ENCODE results near the gene DPF3. TPM values are rescaled to one million over a fixed set of nuclear protein-coding genes. Genes with fewer than 3 reads are reported as not detected.

DPF3 gene
- total and polyA plus RNA-seq, 11 donors, result 13.5 to 53.8 (median 37.0) TPM

GRCh38 chr14:72665259-72665658 is 228.6 kb downstream of the DPF3 start:
- Histone ChIP-seq H3K4me3 (no peak overlapping the region), H3K27me3 (no peaks in the 10 kb centered on the region), H3K36me3 (peaks cover 0 to 33% (median 0%) of the 10 kb centered on the region in 9 donors), H3K4me1 (peaks cover 0 to 17% (median 4%) of the 10 kb centered on the region in 12 donors), H3K9me3 (no peaks in the 10 kb centered on the region), H3K27ac (peak overlapping the region in 1 of 12 donors; percentile 3)
- ATAC-seq (peak in 2 of 4 donors; percentile 61 to 68), DNase-seq (no peak)
- 35 to 63% (median 43%) methylated on average over 3 of the region's 3 CpGs for WGBS, 4 donors
- no peak for TF ChIP-seq POLR2A (IDR thresholded peaks at IDR 0.05)
- TF ChIP-seq CTCF (IDR thresholded peaks at IDR 0.05), result no peak
- intact Hi-C loops (cut with DNase I), result no loop called here

- H3K4me3 ChIP-seq, result no peak overlapping the region
- no peak for ATAC-seq
- peak overlapping the region in 2 of 12 donors; percentile 2 to 3 for H3K27ac ChIP-seq
- 93 to 94% (median 94%) methylated on average over 4 of the region's 4 CpGs for WGBS, 4 donors
- no peaks in the 10 kb centered on the region for H3K27me3 ChIP-seq
- H3K36me3 ChIP-seq, result peaks cover 0 to 27% (median 0%) of the 10 kb centered on the region in 9 donors
- TF ChIP-seq POLR2A (IDR thresholded peaks at IDR 0.05), result no peak
- TF ChIP-seq CTCF (IDR thresholded peaks at IDR 0.05), result no peak
- DNase-seq, result no peak
- H3K4me1 ChIP-seq, result peaks cover 0 to 17% (median 4%) of the 10 kb centered on the region in 12 donors
- no peaks in the 10 kb centered on the region for H3K9me3 ChIP-seq
- intact Hi-C loops (cut with DNase I), result no loop called here
Measured at GRCh38 chr14:72664651-72665050, 229.2 kb downstream of the DPF3 start.

GRCh38 chr14:72663956-72664650 is 229.8 kb downstream of the DPF3 start:
- Histone ChIP-seq H3K36me3 (peaks cover 0 to 21% (median 0%) of the 10 kb centered on the region in 9 donors), H3K27ac (no peak overlapping the region), H3K9me3 (no peaks in the 10 kb centered on the region), H3K4me3 (no peak overlapping the region), H3K27me3 (no peaks in the 10 kb centered on the region), H3K4me1 (peaks cover 0 to 17% (median 4%) of the 10 kb centered on the region in 12 donors)
- TF ChIP-seq POLR2A (IDR thresholded peaks at IDR 0.05), result no peak
- no peak for TF ChIP-seq CTCF (IDR thresholded peaks at IDR 0.05)
- intact Hi-C loops (cut with DNase I), result no loop called here
- WGBS, 4 donors, result 56 to 64% (median 59%) methylated on average over 5 of the region's 5 CpGs
- ATAC-seq (peak in 3 of 4 donors; percentile 23 to 37 (median 24)), DNase-seq (no peak)

- no peak for ATAC-seq
- WGBS, 4 donors, result 83 to 96% (median 88%) methylated on average over 1 of the region's 1 CpG
- no peaks in the 10 kb centered on the region for H3K9me3 ChIP-seq
Measured at GRCh38 chr14:72663076-72663487, 230.8 kb downstream of the DPF3 start.

More at GRCh38 chr14:72663076-72663487, 230.8 kb downstream of the DPF3 start:
- intact Hi-C loops (cut with DNase I), result no loop called here
- Histone ChIP-seq H3K4me1 (peaks cover 0 to 17% (median 4%) of the 10 kb centered on the region in 12 donors), H3K36me3 (peaks cover 0 to 17% (median 0%) of the 10 kb centered on the region in 9 donors), H3K27me3 (no peaks in the 10 kb centered on the region), H3K27ac (no peak overlapping the region), H3K4me3 (no peak overlapping the region)
- TF ChIP-seq CTCF (IDR thresholded peaks at IDR 0.05), result no peak
- no peak for TF ChIP-seq POLR2A (IDR thresholded peaks at IDR 0.05)
- DNase-seq, result no peak

Data from heart left ventricle (tissue), 16 donors.